Renal pelvis (tissue), 4 donors: ENCODE results near the gene RAB34. TPM values are rescaled to one million over a fixed set of nuclear protein-coding genes. Genes with fewer than 3 reads are reported as not detected.

Experiments used
- DNase-seq: peaks from one replicate; pipeline ENCODE4 v3.0.0-alpha.2; 2013
- polyA plus RNA-seq, 3 donors: library from polyadenylated mRNA; unstranded; fragments of 120-200 nt; gene quantifications; one replicate each; pipeline ENCODE4 v1.2.1, GENCODE V29; 2013; ENCODE audit not compliant: insufficient read length in 3 of 3

The RAB34 gene
- polyA plus RNA-seq, 3 donors, result 155 to 193 (median 178) TPM

DNA sequence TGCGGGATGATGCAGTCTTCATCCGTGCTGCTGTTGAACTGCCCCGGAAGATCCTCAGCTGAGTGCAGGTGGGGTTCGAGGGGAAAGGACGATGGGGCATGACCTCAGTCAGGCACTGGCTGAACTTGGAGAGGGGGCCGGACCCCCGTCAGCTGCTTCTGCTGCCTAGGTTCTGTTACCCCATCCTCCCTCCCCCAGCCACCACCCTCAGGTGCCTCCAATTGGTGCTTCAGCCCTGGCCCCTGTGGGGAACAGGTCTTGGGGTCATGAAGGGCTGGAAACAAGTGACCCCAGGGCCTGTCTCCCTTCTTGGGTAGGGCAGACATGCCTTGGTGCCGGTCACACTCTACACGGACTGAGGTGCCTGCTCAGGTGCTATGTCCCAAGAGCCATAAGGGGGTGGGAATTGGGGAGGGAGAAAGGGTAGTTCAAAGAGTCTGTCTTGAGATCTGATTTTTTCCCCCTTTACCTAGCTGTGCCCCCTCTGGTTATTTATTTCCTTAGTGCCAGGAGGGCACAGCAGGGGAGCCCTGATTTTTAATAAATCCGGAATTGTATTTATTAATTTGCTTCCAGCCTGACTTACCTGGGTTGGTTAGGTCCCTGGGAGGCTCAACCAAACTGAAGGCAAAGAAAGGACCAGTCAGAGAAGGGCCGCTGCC is 32.0 kb upstream of the RAB34 start:
- no peak for DNase-seq

DNA sequence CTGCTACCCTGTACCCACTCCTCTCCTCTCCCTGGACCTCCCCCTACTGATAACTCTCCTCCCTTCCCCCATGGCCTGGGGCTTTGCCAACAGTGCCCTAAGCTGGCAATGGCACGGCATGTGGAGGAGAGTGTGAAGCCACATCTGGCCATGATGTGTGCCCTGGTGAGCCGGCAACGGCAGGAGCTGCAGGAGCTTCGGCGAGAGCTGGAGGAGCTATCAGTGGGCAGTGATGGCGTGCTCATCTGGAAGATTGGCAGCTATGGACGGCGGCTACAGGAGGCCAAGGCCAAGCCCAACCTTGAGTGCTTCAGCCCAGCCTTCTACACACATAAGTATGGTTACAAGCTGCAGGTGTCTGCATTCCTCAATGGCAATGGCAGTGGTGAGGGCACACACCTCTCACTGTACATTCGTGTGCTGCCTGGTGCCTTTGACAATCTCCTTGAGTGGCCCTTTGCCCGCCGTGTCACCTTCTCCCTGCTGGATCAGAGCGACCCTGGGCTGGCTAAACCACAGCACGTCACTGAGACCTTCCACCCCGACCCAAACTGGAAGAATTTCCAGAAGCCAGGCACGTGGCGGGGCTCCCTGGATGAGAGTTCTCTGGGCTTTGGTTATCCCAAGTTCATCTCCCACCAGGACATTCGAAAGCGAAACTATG is 31.3 kb upstream of the RAB34 start:
- DNase-seq, result no peak

DNA sequence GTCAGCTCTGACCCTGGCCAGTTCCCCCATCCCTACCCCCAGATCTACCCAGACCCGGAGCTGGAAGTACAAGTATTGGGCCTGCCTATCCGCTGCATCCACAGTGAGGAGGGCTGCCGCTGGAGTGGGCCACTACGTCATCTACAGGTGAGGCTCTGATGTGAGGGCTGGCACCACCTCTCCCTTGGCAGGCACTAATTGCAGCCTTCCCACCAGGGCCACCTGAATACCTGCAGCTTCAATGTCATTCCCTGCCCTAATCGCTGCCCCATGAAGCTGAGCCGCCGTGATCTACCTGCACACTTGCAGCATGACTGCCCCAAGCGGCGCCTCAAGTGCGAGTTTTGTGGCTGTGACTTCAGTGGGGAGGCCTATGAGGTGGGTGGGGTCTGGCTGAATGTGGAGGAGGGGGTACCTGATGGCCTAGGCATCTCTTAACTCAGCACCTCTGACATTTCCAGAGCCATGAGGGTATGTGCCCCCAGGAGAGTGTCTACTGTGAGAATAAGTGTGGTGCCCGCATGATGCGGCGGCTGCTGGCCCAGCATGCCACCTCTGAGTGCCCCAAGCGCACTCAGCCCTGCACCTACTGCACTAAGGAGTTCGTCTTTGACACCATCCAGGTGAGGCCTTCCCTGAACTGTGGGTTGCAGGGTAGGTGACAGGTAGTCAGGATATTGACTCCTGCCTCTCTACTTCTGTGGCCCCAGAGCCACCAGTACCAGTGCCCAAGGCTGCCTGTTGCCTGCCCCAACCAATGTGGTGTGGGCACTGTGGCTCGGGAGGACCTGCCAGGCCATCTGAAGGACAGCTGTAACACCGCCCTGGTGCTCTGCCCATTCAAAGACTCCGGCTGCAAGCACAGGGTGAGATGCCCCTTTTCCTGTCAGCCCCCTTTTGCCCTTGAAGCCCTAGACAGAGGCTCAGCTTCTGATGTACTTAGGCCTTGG is 30.4 kb upstream of the RAB34 start:
- no peak for DNase-seq

DNA sequence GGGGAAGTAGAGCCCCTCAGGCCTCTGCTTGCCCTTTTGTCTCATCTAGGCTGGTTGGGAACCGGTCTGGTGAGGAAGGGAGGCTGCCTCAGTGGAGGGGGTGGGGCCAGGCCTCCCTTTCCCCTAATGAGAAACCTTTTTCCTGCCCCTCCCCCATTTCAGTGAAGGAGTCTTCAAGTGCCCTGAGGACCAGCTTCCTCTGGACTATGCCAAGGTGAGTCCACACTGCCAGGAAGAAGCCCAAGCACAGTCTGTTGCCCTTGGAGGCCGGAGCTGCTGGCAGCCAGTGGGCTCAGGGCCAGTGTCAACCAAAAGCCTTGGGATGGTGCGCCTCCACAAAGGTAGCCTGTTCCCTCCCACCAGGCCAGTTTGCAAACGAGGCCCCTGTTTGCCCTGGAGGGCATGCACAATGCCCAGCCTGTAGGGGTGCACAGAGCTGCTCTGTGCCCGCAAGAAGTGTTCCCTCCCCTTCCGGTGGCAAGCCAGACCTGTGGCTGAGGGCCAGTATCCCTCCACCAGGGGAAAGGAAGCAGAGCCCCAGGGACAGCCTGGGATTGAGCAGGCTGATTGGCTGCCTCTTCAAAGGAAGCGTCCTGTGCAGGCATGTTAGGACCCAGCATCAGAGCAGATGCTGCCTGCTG is 29.5 kb upstream of the RAB34 start:
- no peak for DNase-seq

DNA sequence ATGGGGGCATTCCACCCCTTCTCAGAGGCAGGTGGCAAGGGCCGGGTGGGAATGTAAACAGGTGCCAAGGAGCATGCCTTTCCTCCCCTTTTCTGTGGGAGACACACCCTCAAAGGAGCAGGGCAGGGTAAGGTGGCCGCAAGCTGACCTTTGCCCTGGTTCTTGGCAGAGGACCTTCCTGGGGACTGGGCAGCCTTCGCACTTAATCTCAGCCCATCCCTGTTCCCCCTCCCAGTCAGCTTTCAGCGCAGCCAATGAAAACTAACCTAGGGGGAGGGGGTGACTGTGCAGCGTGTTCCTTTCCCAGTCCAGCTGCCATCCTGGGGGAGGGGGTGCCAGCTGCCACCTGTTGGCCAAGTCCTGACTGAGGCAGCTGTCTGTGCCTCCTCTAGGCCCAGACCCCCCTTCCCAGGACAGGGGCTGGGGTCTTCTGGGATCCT is 29.0 kb upstream of the RAB34 start:
- peak; percentile 26 for DNase-seq

DNA sequence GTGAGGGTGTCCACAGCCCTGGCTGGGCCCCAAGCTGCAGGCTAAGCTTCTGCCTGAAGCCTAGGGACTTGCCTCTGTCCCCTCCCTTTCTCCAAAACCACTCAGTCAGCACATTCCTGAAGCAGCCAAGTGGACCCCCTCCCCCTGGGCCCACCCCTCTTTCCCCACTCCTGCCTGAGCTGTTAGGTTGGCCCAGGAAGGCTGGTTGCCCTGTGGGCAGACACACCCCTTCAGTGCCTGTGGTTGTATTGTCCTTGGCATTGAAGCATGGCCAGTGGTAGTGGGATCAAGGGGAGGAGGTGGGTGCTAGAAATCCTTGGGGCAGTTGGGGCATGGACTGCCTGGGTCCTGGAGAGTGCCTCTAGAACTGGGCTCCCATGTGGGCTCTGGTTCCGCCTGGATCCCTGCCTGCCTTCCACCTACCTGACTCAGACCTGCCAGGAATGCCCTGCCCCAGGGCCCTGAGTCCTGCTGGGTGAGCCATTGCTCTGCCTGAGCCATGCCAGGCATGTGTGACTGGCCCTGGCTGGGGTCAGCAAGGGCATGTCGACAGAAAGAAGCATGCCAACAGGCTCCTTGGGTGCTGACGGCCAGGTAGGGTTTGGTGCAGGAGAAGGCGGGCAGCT is 28.2 kb upstream of the RAB34 start:
- DNase-seq, result peak; percentile 84

DNA sequence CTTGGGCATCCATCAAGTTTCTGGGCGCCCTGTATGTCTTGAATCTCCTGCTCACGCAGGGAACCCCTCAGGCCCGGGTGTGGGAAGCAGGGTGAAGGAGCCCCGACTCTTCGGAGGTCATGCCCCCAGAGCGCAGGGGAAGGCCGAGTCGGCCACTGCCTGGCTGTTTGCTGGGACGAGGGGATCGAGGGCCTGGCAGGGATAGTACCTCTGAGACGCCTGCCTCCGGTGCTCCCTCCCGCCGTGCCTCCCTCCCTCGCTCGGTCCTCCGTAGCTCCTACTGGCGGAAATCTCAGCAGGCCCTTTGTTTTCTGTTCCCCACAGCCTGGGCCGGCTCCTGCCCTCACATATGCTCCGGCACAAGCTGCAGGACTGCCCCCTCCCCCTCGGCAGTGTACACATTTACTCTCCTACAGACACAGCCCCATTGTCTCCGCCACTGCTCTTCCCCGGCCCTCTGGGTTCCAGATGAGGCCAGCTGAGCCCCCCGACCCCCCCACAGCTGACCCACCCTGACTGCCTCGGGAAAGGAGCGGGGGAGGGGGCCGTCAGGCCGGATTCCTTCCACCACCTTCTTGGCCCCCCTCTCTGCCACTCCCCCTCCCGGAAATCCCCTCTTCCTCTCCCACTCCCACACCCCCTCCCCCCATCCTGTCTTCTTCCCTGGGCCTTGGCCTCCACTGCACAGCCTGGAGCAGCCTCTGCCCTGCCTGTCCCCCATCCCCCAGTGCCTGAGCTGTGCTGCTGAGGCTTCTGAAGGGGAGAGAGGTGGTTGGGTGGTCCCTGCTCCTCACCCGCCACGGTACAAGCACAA is 27.5 kb upstream of the RAB34 start:
- peak; percentile 82 for DNase-seq

DNA sequence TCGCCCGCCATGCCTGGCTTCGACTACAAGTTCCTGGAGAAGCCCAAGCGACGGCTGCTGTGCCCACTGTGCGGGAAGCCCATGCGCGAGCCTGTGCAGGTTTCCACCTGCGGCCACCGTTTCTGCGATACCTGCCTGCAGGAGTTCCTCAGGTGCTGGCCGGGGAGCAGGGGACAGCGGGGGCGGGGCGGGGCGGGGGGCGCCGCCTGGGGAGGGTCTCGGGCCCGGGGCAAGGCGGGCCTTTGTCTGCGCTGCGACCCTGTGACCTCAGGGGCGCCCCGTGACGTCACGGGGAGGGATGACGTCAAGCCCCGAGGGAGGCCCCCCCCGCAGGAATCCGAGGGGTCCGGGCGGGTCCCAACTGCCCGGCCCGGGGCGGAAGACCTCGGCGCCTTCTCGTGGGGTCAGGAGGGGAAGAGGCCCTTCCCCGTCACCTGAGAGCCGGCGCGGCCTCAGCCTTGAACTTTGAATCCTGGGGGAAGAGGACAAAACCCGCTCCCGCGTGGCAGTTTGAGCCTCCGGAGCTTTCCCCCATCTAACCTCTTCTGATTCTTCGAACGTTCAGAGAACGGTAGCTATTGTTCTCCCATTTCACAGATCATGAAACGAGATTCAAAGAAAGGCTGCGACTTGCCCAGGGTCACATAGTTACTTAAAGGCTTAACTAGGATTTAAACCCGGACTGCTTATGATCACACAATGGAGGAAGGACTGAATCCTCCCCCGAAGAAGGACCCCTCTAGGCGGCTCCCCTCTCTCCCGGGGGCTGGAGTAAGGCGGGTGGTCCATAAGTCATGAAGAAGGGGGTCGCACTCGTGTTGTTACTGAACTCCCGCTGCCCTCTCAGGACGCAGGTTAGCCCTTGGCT is 26.7 kb upstream of the RAB34 start:
- peak; percentile 54 for DNase-seq

DNA sequence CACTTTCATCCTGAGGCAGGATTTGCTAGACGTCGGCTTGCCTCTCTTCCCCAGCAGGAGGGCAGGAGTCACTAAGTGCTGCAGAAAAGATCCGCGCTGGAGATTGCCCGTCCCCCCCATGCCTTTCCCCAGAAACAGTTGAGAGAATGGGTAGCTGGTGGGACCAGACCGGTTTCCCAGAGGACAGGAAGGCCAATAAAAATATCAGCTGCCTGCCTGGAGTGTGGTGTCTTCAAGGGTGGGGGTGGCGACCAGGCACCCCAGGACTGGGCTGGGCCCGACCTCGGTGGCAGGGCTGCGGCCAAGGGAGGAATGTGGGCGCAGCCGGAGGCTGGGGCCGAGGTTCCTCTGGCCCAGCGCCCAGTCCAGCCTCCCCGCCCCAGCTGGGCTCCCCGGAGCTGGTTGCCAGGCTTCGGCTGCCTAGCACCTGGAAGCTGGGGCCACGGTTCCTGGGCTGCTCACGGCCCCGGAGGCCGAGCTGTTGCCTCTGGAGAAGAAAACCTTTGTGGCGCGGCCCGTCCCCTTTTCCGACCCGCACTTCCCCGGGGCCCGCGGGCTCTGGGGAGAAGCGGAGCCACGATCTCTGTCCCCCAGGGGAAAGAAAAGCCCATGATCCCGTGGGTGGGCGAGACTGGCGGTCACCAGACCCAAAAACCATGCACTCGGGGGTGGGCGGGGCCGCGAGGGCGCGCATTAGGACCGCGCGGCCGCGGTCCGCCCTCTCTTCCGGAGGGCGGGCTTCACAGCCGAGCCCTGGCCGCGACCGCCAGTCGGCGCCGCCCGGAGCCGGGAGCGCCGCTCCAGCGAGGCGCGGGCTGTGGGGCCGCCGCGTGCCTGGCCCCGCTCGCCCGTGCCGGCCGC is 25.8 kb upstream of the RAB34 start, which contains the start of gene TRAF4:
Gene TRAF4 (plus strand): TSS at position 769 of the 861 bp plus-strand sequence. CDS start 102 bp downstream, outside the sequence.
- peak; percentile 87 for DNase-seq

DNA sequence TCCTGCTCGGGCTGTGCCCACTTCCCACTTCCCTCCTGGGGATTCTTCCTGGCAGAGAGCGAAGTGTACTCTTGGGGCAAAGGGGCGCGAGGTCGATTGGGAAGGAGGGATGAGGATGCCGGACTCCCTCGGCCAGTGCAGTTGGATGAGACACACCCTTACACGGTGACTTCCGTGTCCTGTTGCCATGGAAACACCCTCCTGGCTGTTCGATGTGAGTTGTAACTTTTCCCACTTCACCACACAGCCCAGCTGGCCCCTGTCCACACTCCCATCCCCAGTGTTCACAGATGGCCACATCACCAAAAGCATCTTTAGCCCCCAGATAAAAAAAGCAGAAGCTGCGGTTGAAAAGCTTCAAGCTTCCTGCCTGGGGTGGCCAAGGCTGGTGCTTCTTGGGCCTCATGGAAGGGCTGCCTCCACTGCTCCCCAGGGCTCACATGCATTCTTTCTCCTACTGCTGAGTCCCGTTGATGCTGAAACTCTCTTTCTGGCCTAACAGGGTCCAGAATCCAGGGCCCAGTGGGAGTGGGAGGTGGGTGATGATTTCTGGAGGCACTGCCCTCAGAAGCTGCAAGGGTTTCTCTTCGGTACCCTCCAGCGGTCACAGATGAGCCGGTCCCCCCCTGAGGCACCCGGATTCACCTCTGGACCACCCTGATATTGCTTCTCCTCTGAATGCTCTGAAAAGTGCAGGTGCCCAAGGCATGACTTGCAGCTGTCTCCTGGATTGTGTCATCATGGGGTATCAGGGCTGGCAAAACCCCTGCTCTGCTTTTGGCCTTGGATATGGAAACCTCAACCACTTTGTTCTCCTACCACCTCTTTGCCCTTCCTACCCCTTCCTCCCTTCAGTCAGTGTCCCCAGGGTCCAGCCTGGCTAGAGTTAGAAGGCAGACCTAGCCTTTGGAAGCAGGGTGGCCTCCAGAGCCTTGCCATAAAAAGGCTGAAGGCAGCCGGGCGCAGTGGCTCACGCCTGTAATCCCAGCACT is 24.0 kb upstream of the RAB34 start:
- no peak for DNase-seq

DNA sequence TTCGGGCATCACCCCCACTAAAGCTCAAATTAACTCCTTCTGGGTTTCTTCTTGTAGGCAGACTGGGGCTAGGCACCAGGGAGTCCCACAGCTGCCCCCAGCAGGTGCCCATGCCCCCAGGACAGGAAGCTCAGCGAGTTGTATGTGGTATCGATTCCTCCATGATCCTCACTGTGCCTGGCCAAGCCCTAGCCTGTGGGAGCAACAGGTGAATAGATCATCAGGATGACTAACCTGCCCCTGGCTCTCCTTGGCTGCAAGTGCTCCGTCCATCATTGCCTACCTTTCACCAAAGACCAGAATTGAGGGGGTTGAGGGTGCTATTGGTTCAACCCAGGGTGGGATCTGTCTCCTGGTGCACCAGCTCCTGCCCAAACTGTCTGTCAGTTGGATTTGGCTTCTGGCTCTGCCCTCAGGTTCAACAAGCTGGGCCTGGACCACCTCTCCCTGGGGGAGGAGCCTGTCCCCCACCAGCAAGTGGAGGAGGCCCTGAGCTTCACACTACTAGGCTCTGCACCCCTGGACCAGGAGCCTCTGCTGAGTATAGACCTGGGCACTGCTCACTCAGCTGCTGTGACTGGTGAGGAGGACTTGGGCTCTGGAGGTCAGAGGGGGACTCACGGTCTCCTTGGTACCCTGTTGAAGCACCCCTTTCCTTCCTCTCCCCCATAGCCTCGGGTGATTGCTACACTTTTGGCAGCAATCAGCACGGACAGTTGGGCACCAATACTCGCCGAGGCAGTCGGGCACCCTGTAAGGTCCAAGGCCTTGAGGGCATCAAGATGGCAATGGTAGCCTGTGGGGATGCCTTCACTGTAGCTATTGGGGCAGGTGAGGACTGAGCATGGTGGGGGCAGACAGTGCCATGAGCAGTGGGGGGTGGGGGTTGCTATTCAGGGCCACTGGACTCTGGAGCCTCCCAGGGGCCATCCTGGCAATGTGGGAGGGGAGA is 23.0 kb upstream of the RAB34 start:
- DNase-seq, result no peak

DNA sequence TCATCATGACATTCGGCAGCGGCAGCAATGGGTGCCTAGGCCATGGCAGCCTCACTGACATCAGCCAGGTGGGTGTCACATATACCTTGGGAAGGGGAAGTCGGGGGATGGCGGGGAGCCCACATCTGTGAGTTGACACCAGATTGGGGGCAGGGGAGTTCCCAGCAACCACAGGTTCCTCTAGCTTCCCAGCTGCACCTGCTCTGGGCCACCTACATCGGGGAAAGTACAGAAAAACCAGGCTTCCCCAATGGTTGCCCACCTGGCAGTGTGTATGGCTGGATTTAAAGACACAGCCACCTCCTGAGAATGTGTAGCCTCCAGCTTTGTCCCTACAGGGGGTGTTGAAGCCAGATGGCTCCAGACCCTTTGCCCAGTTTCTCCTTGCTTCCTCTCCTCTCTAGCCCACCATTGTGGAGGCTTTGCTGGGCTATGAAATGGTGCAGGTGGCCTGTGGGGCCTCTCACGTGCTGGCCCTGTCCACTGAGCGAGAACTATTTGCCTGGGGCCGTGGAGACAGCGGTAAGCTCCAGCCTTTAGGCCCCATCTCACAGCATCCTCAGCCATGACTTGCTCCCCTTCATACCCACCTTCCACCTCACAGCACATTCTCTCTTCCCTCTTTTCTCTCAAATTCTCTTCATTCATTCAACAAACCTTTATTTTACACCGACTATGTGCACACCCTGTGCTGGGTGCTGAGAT is 21.2 kb upstream of the RAB34 start:
- no peak for DNase-seq

DNA sequence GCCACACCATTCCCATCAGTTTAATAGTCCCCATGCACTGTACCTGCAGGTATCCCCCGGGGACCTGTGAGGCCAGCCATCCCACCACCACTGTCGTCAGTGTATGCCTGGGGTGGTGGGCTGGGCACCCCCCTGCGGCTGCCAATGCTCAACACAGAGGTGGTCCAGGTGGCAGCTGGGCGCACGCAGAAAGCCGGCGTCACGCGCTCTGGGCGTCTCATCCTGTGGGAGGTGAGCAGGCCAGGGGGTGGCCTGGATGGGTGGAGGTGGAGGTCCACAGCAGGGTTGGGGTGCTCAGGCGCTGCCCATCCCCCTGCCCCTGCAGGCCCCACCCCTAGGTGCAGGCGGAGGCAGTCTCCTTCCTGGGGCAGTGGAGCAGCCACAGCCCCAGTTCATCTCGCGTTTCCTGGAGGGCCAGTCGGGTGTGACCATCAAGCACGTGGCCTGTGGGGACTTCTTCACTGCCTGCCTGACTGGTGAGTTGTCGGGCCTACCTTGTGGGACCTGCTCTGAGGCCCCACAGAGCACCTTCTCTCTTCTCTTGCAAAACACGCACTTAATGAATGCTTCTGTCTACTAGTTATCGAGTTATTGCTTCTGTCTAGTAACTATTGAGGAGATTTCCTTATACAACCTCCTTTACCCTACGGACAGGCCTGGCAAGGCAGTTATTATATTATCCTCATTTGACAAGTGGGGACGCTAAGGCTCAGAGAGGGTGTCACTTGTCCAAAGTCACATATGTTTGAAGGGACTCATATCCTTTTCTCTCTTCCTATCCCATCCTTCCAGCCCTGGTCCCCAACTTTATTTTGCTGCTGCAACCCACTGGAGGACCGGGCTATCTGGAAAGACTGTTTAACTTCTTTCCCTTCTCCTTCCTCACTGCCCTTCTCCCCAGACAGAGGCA is 20.4 kb upstream of the RAB34 start:
- DNase-seq, result peak; percentile 29

DNA sequence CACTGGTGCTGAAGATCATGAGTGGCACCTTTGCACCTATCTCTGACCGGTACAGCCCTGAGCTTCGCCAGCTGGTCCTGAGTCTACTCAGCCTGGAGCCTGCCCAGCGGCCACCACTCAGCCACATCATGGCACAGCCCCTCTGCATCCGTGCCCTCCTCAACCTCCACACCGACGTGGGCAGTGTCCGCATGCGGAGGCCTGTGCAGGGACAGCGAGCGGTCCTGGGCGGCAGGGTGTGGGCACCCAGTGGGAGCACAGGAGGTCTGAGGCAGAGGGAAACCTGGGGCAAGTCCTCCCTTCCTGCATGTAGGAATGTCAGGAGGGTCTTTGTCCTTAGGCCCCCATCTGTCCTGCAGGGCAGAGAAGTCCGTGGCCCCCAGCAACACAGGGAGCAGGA is 19.6 kb upstream of the RAB34 start:
- DNase-seq, result no peak
